HEK293T (cell line): Measurements from ENCODE around the gene CCDC86.

Experiments used
- ARNT ChIP-seq: fragments of 450-650 bp; IDR thresholded peaks from 2 replicates; pipeline ENCODE4 v1.6.1; 2017; ENCODE audit warnings: mild to moderate bottlenecking
- BHLHE40 ChIP-seq: fragments of 450-650 bp; IDR thresholded peaks from 2 replicates; pipeline ENCODE4 v1.6.1; 2016; ENCODE audit warnings: mild to moderate bottlenecking, moderate library complexity, borderline replicate concordance
- FOXA1 ChIP-seq: fragments of 450-650 bp; IDR thresholded peaks from 2 replicates; pipeline ENCODE4 v1.6.1; 2016; ENCODE audit warnings: mild to moderate bottlenecking
- FOXK2 ChIP-seq: fragments of 450-650 bp; IDR thresholded peaks from 2 replicates; pipeline ENCODE4 v1.6.1; 2016; ENCODE audit warnings: mild to moderate bottlenecking
- FOXM1 ChIP-seq: fragments of 450-650 bp; IDR thresholded peaks from 2 replicates; pipeline ENCODE4 v1.6.1; 2017; ENCODE audit warnings: mild to moderate bottlenecking, borderline replicate concordance
- HDGF ChIP-seq: fragments of 450-650 bp; IDR thresholded peaks from 2 replicates; pipeline ENCODE4 v1.6.1; 2017; ENCODE audit warnings: antibody characterized with exemption, borderline replicate concordance
- LEF1 ChIP-seq: fragments of 450-650 bp; IDR thresholded peaks from 2 replicates; pipeline ENCODE4 v1.6.1; 2017; ENCODE audit warnings: mild to moderate bottlenecking, borderline replicate concordance
- NFRKB ChIP-seq: fragments of 450-650 bp; IDR thresholded peaks from 2 replicates; pipeline ENCODE4 v1.6.1; 2016; ENCODE audit warnings: mild to moderate bottlenecking, moderate library complexity
- SP1 ChIP-seq: fragments of 450-650 bp; IDR thresholded peaks from 2 replicates; pipeline ENCODE4 v1.6.1; 2017
- SUZ12 ChIP-seq: fragments of 450-650 bp; IDR thresholded peaks from 2 replicates; pipeline ENCODE4 v1.6.1; 2016; ENCODE audit warnings: mild to moderate bottlenecking
- TARDBP ChIP-seq: fragments of 450-650 bp; IDR thresholded peaks from 2 replicates; pipeline ENCODE4 v1.6.1; 2016
- ZNF384 ChIP-seq: fragments of 450-650 bp; IDR thresholded peaks from 2 replicates; pipeline ENCODE4 v1.6.1; 2016
- TF ChIP-seq, protein P1 (sequence below): fragments of 450-650 bp; IDR thresholded peaks from 2 replicates; pipeline ENCODE4 v1.6.1; 2016

GRCh38 chr11:60847281-60847680 is 5.4 kb downstream of the CCDC86 start:
- no peak for TF ChIP-seq ARNT
- TF ChIP-seq SUZ12: no peak
- no peak for TF ChIP-seq NFRKB
- TF ChIP-seq, protein P1, sequence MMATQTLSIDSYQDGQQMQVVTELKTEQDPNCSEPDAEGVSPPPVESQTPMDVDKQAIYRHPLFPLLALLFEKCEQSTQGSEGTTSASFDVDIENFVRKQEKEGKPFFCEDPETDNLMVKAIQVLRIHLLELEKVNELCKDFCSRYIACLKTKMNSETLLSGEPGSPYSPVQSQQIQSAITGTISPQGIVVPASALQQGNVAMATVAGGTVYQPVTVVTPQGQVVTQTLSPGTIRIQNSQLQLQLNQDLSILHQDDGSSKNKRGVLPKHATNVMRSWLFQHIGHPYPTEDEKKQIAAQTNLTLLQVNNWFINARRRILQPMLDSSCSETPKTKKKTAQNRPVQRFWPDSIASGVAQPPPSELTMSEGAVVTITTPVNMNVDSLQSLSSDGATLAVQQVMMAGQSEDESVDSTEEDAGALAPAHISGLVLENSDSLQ: no peak
- TF ChIP-seq TARDBP: no peak
- TF ChIP-seq FOXA1: no peak
- TF ChIP-seq FOXK2: no peak
- TF ChIP-seq BHLHE40: no peak
- TF ChIP-seq LEF1: no peak
- no peak for TF ChIP-seq SP1
- no peak for TF ChIP-seq FOXM1
- no peak for TF ChIP-seq HDGF
- TF ChIP-seq ZNF384: no peak
